CD4-positive, alpha-beta memory T cell (primary cell): ENCODE data around the gene RFT1. TPM values are rescaled to one million over a fixed set of nuclear protein-coding genes. Genes with fewer than 3 reads are reported as not detected.
"Not testable (repeated sequence)": the region's sequence is repeated elsewhere in the genome, so short reads cannot be mapped to it uniquely, and the experiment has no call there.

Source experiments
- CTCF ChIA-PET: fragments of 350-600 bp; sonication (Branson Sonifier 250); formaldehyde crosslinking; loops from one replicate; lab custom pipeline; 2021; ENCODE audit warnings: inconsistent platforms; ENCODE audit not compliant: partially characterized antibody; lab: Charles Lee
- POLR2A ChIA-PET: fragments of 350-600 bp; sonication (Branson Sonifier 250); formaldehyde crosslinking; loops from one replicate; lab custom pipeline; 2021; ENCODE audit not compliant: partially characterized antibody; lab: Charles Lee
- DNase-seq, 5 donors: peaks; one replicate each; pipeline versions ENCODE4 v3.0.0 to v3.0.0-alpha.2; 2020 to 2022; ENCODE audit warnings: mixed read lengths in 1 of 5
- H3K27ac ChIP-seq: one replicate; pipeline ENCODE4 v1.7.0; 2013; ENCODE audit warnings: low read depth, low read length
- H3K27me3 ChIP-seq: 2 replicates; pipeline ENCODE4 v1.7.0; 2013; ENCODE audit warnings: mild to moderate bottlenecking, low read length, moderate library complexity; ENCODE audit not compliant: insufficient read depth
- H3K36me3 ChIP-seq: 2 replicates; pipeline ENCODE4 v1.7.0; 2013; ENCODE audit warnings: mild to moderate bottlenecking, low read length, moderate library complexity; ENCODE audit not compliant: insufficient read depth
- H3K4me1 ChIP-seq: 2 replicates; pipeline ENCODE4 v1.7.0; 2013; ENCODE audit warnings: mild to moderate bottlenecking, low read length, moderate library complexity; ENCODE audit not compliant: insufficient read depth
- H3K4me3 ChIP-seq, 2 donors: one replicate each; pipeline ENCODE4 v1.7.0; 2013; ENCODE audit warnings: low read length in 2 of 2, mild to moderate bottlenecking in 1 of 2
- H3K9me3 ChIP-seq, 2 donors: one replicate each; pipeline ENCODE4 v1.7.0; 2013; ENCODE audit warnings: low read length in 2 of 2, control low read depth in 1 of 2; ENCODE audit not compliant: control insufficient read depth in 1 of 2
- H3K27ac Mint-ChIP-seq, 7 donors: one replicate each; pipeline ENCODE4 v1.8.0; 2020 to 2021; ENCODE audit warnings: mixed read lengths in 7 of 7, mild to moderate bottlenecking in 6 of 7, inconsistent platforms in 3 of 7, moderate library complexity in 3 of 7
- H3K27me3 Mint-ChIP-seq, 2 donors: one replicate each; pipeline ENCODE4 v1.8.0; 2020 to 2021; ENCODE audit warnings: mixed read lengths in 2 of 2
- H3K36me3 Mint-ChIP-seq, 2 donors: one replicate each; pipeline ENCODE4 v1.8.0; 2020 to 2021; ENCODE audit warnings: mixed read lengths in 2 of 2, inconsistent platforms in 1 of 2, mild to moderate bottlenecking in 1 of 2
- H3K4me1 Mint-ChIP-seq, 4 donors: one replicate each; pipeline ENCODE4 v1.8.0; 2020 to 2021; ENCODE audit warnings: mixed read lengths in 4 of 4, mild to moderate bottlenecking in 1 of 4
- H3K4me3 Mint-ChIP-seq, 8 donors: one replicate each; pipeline ENCODE4 v1.8.0; 2020 to 2021; ENCODE audit warnings: mixed read lengths in 8 of 8, mild to moderate bottlenecking in 7 of 8, moderate library complexity in 6 of 8, inconsistent platforms in 3 of 8
- H3K9me3 Mint-ChIP-seq, 8 donors: one replicate each; pipeline ENCODE4 v1.8.0; 2020 to 2021; ENCODE audit warnings: mixed read lengths in 8 of 8, mild to moderate bottlenecking in 5 of 8, inconsistent platforms in 3 of 8, moderate library complexity in 1 of 8
- intact Hi-C: fragments of 100-400 bp; cut with micrococcal nuclease; formaldehyde crosslinking; loops from one replicate; pipeline ENCODE4 v1.15.1; 2023
- polyA plus RNA-seq, 2 donors: library from polyadenylated mRNA; unstranded; fragments of 300-500 nt; fragmentation: Illumina TruSeq; gene quantifications; one replicate each; pipeline ENCODE4 v1.2.3, GENCODE V29; 2021
- total RNA-seq, 2 experiments: library from RNA; stranded (reverse); gene quantifications; one replicate each; pipeline ENCODE4 v1.2.3, GENCODE V29; 2021

RFT1 gene
- total and polyA plus RNA-seq, 4 experiments from 2014 or later: 21.2 to 28.4 (median 24.6) TPM

DNA sequence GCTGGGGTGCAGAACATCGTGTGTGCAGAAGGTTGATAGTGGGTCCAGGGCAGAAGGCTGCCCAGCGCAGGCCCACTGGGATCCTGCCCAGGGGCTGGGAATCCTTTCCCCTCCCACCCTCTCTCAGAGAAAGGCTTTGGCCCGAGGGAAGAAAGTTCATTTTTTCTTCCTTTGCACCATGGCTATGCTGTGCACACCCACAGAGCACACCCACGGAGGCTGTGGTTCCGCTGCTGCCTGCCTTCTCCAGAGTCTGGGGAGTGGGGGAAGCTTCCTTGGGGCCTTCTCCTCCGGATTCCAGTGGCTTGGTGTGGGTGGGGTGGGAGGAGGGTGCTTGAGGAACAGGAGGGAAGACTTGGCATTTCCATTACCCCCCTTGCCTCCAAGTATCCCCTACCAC, 23.7 kb upstream of the RFT1 start:
- Mint-ChIP-seq H3K4me1 (no peaks in the 10 kb centered on the region), H3K4me3 (no peak overlapping the region), H3K27me3 (peaks cover 9 to 20% of the 10 kb centered on the region in 2 donors), H3K36me3 (no peaks in the 10 kb centered on the region), H3K27ac (no peak overlapping the region), H3K9me3 (no peaks in the 10 kb centered on the region)
- Histone ChIP-seq H3K27me3 (peaks cover 4% of the 10 kb centered on the region), H3K27ac (no peak overlapping the region), H3K36me3 (no peaks in the 10 kb centered on the region), H3K9me3 (no peaks in the 10 kb centered on the region), H3K4me3 (no peak overlapping the region), H3K4me1 (no peaks in the 10 kb centered on the region)
- intact Hi-C loops: no loop called here
- ChIA-PET POLR2A (no interaction called here), CTCF (interaction anchor here (1.0 kb wide), 1 partner anchor 40 kb away, joined by 4 read pairs; no protein-coding TSS in a partner anchor)
- no peak for DNase-seq

DNA sequence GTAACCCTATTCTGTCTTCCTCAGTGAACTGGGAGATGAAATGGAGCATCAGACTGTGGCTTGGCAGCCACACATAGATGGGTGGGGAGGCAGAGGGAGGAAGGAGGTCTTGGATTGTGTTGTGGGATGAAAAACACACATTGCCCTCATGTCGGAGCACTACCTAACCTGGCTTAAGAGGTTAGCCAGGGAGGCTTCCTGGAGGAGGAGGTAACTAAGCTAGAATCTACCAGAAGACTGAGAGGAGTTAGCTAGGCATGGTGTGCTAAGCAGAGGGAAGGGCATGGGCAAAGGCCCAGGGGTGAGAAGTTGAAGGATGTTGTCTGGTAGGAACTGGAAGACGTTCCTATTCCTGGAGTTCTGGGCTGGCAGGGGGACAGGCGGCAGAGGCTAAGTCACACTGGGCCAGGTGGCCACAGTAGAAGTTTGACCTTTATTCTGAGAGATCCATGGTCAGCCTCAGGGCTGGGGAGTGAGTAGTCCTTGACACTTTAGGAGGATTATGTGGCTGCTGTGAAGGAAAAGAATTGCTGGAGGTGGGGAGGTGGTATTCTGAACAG, 23.1 kb upstream of the RFT1 start:
- Histone ChIP-seq H3K27me3 (peaks cover 4% of the 10 kb centered on the region), H3K9me3 (no peaks in the 10 kb centered on the region), H3K4me3 (no peak overlapping the region), H3K27ac (no peak overlapping the region), H3K4me1 (no peaks in the 10 kb centered on the region), H3K36me3 (no peaks in the 10 kb centered on the region)
- H3K36me3 Mint-ChIP-seq: no peaks in the 10 kb centered on the region
- POLR2A ChIA-PET: no interaction called here
- no peaks in the 10 kb centered on the region for H3K4me1 Mint-ChIP-seq
- no peak for DNase-seq
- H3K4me3 Mint-ChIP-seq: no peak overlapping the region
- CTCF ChIA-PET: interaction anchor here (1.0 kb wide), 1 partner anchor 39 kb away, joined by 4 read pairs; no protein-coding TSS in a partner anchor
- peak overlapping the region in 1 of 7 donors; percentile 37 for H3K27ac Mint-ChIP-seq
- H3K27me3 Mint-ChIP-seq: peaks cover 9 to 18% of the 10 kb centered on the region in 2 donors
- no peaks in the 10 kb centered on the region for H3K9me3 Mint-ChIP-seq
- intact Hi-C loops: no loop called here

DNA sequence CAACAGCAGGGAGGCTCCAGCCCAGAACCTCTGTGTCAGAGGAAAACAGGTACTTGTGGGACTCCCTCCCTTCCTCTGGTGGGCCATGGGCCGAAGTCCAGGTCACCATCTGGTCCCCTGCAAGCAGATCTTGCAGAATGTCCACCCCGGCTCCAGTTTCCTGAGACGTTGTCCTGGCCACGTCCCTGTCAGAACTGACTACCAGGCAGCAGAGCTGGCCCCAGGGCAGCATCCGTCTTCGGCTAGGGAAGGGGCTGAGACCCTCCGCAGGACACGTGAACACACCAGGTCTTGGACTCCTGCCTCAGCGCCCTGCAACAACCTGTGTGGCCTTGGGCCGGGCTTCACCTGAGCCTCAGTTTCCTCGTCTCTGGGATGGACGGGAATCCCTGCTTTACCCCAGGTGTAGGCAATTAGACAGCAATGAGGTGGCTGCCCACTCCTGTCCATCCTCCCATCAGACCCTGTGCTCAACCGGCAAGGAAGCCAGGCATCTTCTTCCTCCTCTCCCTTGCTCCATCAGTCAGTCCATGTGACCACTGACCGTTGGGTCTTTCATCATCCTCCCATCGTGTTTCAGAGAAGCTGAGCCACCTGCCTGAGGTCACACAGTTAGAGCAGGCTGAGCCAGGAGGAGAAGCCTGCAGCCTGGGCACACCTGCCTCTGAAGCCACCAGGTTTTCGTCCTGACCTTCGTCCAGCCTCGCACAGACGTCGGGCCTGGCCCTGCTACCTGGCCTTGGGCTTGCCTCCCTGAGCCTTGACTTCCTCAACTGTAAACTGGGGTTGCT, 21.8 kb upstream of the RFT1 start:
- H3K27me3 Mint-ChIP-seq: peaks cover 9 to 18% of the 10 kb centered on the region in 2 donors

DNA sequence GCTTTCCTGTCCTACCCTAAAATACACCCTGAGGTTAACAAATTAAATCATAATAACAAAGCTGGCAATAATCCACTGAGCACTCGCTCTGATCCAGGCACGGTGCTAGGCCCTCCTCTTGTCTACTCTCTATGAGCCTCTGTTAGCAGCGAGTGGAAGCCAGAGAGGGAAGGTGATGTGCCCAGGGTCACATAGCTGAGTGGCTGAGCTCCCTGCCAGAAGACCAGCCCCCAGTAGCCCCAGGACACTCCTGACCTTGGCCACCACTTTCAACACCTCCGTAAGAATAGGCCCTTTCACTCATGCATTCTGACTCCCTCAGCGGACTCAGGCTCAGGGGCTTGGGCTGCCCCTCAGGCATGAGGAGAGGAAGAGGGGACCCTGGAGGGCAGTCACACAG, 21.2 kb upstream of the RFT1 start:
- Mint-ChIP-seq H3K4me1 (no peaks in the 10 kb centered on the region), H3K36me3 (no peaks in the 10 kb centered on the region), H3K27ac (no peak overlapping the region), H3K4me3 (no peak overlapping the region), H3K27me3 (peaks cover 9 to 18% of the 10 kb centered on the region in 2 donors), H3K9me3 (no peaks in the 10 kb centered on the region)
- peaks cover 4% of the 10 kb centered on the region for H3K27me3 ChIP-seq
- DNase-seq: no peak
- ChIA-PET CTCF (interaction anchor here (1.1 to 1.3 kb wide), 2 partner anchors 37 to 43 kb away, joined by 3 read pairs; no protein-coding TSS in a partner anchor), POLR2A (no interaction called here)
- no peaks in the 10 kb centered on the region for H3K4me1 ChIP-seq
- intact Hi-C loops: no loop called here
- no peak overlapping the region for H3K27ac ChIP-seq
- no peak overlapping the region for H3K4me3 ChIP-seq
- no peaks in the 10 kb centered on the region for H3K9me3 ChIP-seq
- H3K36me3 ChIP-seq: no peaks in the 10 kb centered on the region

More for the DNA sequence above, 21.8 kb upstream of the RFT1 start:
- ChIA-PET CTCF (interaction anchor here (1.1 kb wide), 1 partner anchor 37 kb away, joined by 3 read pairs; no protein-coding TSS in a partner anchor), POLR2A (no interaction called here)
- no peaks in the 10 kb centered on the region for H3K9me3 ChIP-seq
- no peak for DNase-seq
- H3K36me3 ChIP-seq: no peaks in the 10 kb centered on the region
- H3K27ac ChIP-seq: no peak overlapping the region
- H3K4me1 ChIP-seq: no peaks in the 10 kb centered on the region
- H3K27me3 ChIP-seq: peaks cover 4% of the 10 kb centered on the region
- H3K27ac Mint-ChIP-seq: no peak overlapping the region
- H3K9me3 Mint-ChIP-seq: no peaks in the 10 kb centered on the region
- H3K4me1 Mint-ChIP-seq: no peaks in the 10 kb centered on the region
- H3K4me3 Mint-ChIP-seq: no peak overlapping the region
- intact Hi-C loops: no loop called here
- no peak overlapping the region for H3K4me3 ChIP-seq
- no peaks in the 10 kb centered on the region for H3K36me3 Mint-ChIP-seq

DNA sequence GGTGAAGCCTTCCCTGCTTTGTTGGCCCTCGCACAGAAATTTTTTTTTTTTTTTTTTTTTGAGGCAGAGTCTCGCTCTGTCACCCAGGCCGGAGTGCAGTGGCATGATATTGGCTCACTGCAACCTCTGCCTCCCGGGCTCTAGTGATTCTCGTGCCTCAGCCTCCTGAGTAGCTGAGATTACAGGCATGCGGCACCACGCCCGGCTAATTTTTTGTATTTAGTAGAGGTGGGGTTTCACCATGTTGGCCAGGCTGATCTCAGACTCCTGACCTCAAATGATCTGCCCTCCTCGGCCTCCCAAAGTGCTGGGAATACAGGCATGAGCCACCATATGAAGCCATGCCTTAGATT, 20.8 kb upstream of the RFT1 start:
- DNase-seq, H3K4me3 ChIP-seq, H3K36me3 Mint-ChIP-seq, H3K27ac ChIP-seq, H3K9me3 ChIP-seq, H3K4me1 ChIP-seq, H3K4me3 Mint-ChIP-seq, intact Hi-C loops, H3K4me1 Mint-ChIP-seq, H3K27me3 ChIP-seq, H3K36me3 ChIP-seq, H3K27ac Mint-ChIP-seq, H3K9me3 Mint-ChIP-seq: not testable (repeated sequence)
- ChIA-PET CTCF (interaction anchor here (1.1 to 1.3 kb wide), 2 partner anchors 36 to 44 kb away, joined by 3 read pairs; no protein-coding TSS in a partner anchor), POLR2A (interaction anchor here (1.0 kb wide), 1 partner anchor 14 kb away, joined by 3 read pairs; no protein-coding TSS in a partner anchor)
- peaks cover 9 to 18% of the 10 kb centered on the region in 2 donors for H3K27me3 Mint-ChIP-seq

DNA sequence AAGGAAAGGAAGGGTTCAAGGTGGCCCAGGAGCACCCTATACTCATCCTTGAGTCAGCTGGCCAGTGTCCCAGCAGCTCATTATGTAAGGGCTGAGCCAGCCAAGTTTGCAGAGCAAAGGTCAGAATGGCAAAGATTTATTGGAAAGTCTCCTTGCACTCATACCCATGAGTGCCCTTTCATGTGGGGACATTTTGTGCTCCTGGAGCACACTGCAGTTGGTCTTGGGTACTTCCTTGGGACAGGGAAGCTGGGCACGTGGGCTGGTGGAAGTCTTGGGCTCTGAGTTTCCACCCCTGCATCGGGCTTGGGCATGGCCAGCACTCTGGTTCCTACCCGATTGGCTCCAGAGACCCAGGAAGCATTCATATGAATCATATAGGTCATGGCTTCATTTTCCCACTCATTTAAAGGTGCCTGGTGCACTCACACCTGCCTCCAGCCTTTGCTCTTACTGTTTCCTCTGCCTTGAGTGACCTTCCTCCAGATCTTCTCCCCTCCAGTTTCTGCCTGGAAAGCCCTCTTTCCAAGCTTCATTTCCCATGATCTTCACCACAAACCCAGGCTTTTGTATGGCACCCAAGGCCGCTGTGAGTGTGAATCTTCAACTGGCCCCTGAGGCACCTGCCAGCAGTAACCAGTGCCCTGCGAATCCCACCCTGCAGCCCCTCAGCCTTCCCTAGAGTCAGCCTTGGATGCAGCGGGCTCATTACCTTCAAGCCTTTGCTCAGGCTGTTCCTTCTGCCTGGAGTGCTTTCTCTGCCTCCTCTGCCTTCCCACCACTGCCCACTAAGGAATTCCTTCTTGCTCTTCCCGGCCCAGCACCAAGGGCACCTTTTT, 20.2 kb upstream of the RFT1 start:
- Histone ChIP-seq H3K9me3 (no peaks in the 10 kb centered on the region), H3K36me3 (no peaks in the 10 kb centered on the region), H3K4me1 (no peaks in the 10 kb centered on the region), H3K27me3 (peaks cover 4% of the 10 kb centered on the region), H3K27ac (no peak overlapping the region), H3K4me3 (no peak overlapping the region)
- no peak for DNase-seq
- Mint-ChIP-seq H3K9me3 (no peaks in the 10 kb centered on the region), H3K4me1 (no peaks in the 10 kb centered on the region), H3K27ac (peak overlapping the region in 1 of 7 donors; percentile 13), H3K36me3 (no peaks in the 10 kb centered on the region), H3K4me3 (no peak overlapping the region), H3K27me3 (peaks cover 9 to 17% of the 10 kb centered on the region in 2 donors)
- intact Hi-C loops: no loop called here
- ChIA-PET CTCF (interaction anchor here (1.1 to 1.3 kb wide), 2 partner anchors 36 to 44 kb away, joined by 3 read pairs; no protein-coding TSS in a partner anchor), POLR2A (interaction anchor here (1.0 kb wide), 1 partner anchor 15 kb away, joined by 3 read pairs; no protein-coding TSS in a partner anchor)

DNA sequence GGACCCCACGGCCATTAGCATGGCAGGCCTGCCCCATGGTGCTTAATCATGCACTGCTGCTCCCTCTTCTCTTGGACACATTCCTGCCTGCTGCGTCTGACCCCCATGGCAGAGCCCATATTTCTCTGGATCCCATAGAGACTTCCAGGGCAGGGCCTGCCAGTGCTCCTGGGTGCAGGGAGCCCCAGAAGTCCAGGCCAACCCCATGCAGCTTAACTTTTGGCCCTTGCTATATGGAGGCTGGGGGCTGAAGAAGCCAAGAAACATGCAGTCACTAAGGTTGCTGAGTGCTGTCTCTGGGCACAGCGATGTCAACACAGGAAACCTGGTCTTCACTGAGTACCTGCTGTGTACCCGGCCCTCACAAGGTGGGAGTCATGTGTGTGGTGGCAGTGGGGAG, 19.5 kb upstream of the RFT1 start:
- POLR2A ChIA-PET: no interaction called here
- intact Hi-C loops: no loop called here
- Mint-ChIP-seq H3K4me3 (no peak overlapping the region), H3K9me3 (no peaks in the 10 kb centered on the region), H3K4me1 (no peaks in the 10 kb centered on the region), H3K36me3 (no peaks in the 10 kb centered on the region), H3K27me3 (peaks cover 9 to 12% of the 10 kb centered on the region in 2 donors), H3K27ac (no peak overlapping the region)
- DNase-seq: no peak
- H3K9me3 ChIP-seq: no peaks in the 10 kb centered on the region
- H3K27ac ChIP-seq: no peak overlapping the region
- no peaks in the 10 kb centered on the region for H3K36me3 ChIP-seq
- CTCF ChIA-PET: no interaction called here
- no peaks in the 10 kb centered on the region for H3K4me1 ChIP-seq
- H3K27me3 ChIP-seq: no peaks in the 10 kb centered on the region
- H3K4me3 ChIP-seq: no peak overlapping the region
